K562 (cell line): ENCODE results near the gene HOXD13. TPM values are rescaled to one million over a fixed set of nuclear protein-coding genes. Genes with fewer than 3 reads are reported as not detected.

Source experiments
- ATAC-seq: fragments of 200-7000 bp; cut with Tn5 transposase; 3 replicates; pipeline ENCODE4 v1.9.1; 2020; ENCODE audit warnings: moderate library complexity
- BruUV-seq: library from RNA; stranded (reverse); fragments of 400-500 nt; replicated peaks from 2 replicates; lab custom pipeline; 2021; lab: Mats Ljungman, UMichigan
- CTCF ChIA-PET: fragments of 300-600 bp; formaldehyde crosslinking; extraction: SDS; loops from one replicate; lab custom pipeline; 2021; ENCODE audit warnings: low intra/inter-chr PET ratio; lab: Yijun Ruan, JAX
- POLR2A ChIA-PET: fragments of 300-600, 350-650 bp; sonication (Branson Sonifier 250); formaldehyde crosslinking; extraction: SDS; loops from one replicate; lab custom pipeline; 2021; ENCODE audit warnings: antibody characterized with exemption, inconsistent platforms; lab: Yijun Ruan, JAX
- DNase-seq, 4 experiments: peaks; one replicate each; pipeline versions ENCODE4 v3.0.0 to v3.0.0-alpha.2; 2011 to 2018; ENCODE audit warnings: low spot score in 3 of 4, mixed read lengths in 3 of 4; ENCODE audit errors: extremely low read depth in 1 of 4
- FAIRE-seq: peaks from 2 replicates; lab custom pipeline; 2011; peaks lifted over from hg19 to GRCh38; lab: Jason Lieb, UNC
- H2AFZ ChIP-seq: 2 replicates; pipeline ENCODE4 v1.6.0; 2011; ENCODE audit warnings: low read depth, low read length, control low read depth, inconsistent platforms
- H3K27ac ChIP-seq: fragments of 200-600 bp; 3 replicates; pipeline ENCODE4 v1.8.0; 2011; ENCODE audit warnings: low read depth, mild to moderate bottlenecking, control low read depth, inconsistent platforms, low read length, moderate library complexity, mixed read lengths; ENCODE audit errors: extremely low read depth
- H3K27me3 ChIP-seq, 2 experiments: fragments of 300-600 bp in 1 of 2; 2 replicates in 1 of 2; 3 replicates in 1 of 2; pipeline versions ENCODE4 v1.6.0 to v1.8.0; 2011; ENCODE audit warnings: inconsistent platforms in 2 of 2, low read length in 2 of 2, mild to moderate bottlenecking in 1 of 2, mixed read lengths in 1 of 2, moderate library complexity in 1 of 2; ENCODE audit not compliant: control insufficient read depth in 2 of 2, insufficient read depth in 2 of 2
- H3K36me3 ChIP-seq: fragments of 300-600 bp; 3 replicates; pipeline ENCODE4 v1.8.0; 2011; ENCODE audit warnings: mild to moderate bottlenecking, low read length, inconsistent platforms; ENCODE audit not compliant: control insufficient read depth, insufficient read depth
- H3K4me1 ChIP-seq, 2 experiments: fragments of 200-600 bp in 1 of 2; replicated peaks in 1 of 2; 2 replicates in 1 of 2; 3 replicates in 1 of 2; pipeline versions ENCODE4 v1.5.1 to v1.8.0; 2011; ENCODE audit warnings: inconsistent platforms in 2 of 2, low read length in 2 of 2, mild to moderate bottlenecking in 1 of 2, mixed read lengths in 1 of 2, moderate library complexity in 1 of 2; ENCODE audit not compliant: control insufficient read depth in 2 of 2, insufficient read depth in 2 of 2
- H3K4me2 ChIP-seq: 2 replicates; pipeline ENCODE4 v1.6.1; 2011; ENCODE audit warnings: low read length, control low read depth, inconsistent platforms, mixed read lengths; ENCODE audit not compliant: insufficient read depth
- H3K4me3 ChIP-seq: fragments of 200-600 bp; sonication (generic), shearing (Covaris generic); 2 replicates; pipeline ENCODE4 v1.5.1; 2016; ENCODE audit warnings: control low read depth, inconsistent platforms
- H3K79me2 ChIP-seq: fragments of 200-600 bp; 3 replicates; pipeline ENCODE4 v1.8.0; 2011; ENCODE audit warnings: low read length, inconsistent platforms; ENCODE audit not compliant: control insufficient read depth, insufficient read depth
- H3K9ac ChIP-seq, 2 experiments: 2 replicates each; pipeline versions ENCODE4 v1.6.0 to v1.6.1; 2011; ENCODE audit warnings: low read depth in 2 of 2, low read length in 2 of 2, control low read depth in 1 of 2, inconsistent platforms in 1 of 2, mild to moderate bottlenecking in 1 of 2, mixed read lengths in 1 of 2; ENCODE audit not compliant: insufficient read depth in 1 of 2
- H3K9me1 ChIP-seq: one replicate; pipeline ENCODE4 v1.6.0; 2011; ENCODE audit warnings: inconsistent platforms, mild to moderate bottlenecking, low read length, moderate library complexity; ENCODE audit not compliant: control insufficient read depth, insufficient read depth
- H3K9me3 ChIP-seq: replicated peaks from 2 replicates; pipeline ENCODE4 v1.5.1; 2011; ENCODE audit warnings: low read depth, low read length, inconsistent platforms; ENCODE audit not compliant: control insufficient read depth, insufficient read depth
- H4K20me1 ChIP-seq: replicated peaks from 2 replicates; pipeline ENCODE4 v1.6.1; 2011; ENCODE audit warnings: low read length, inconsistent platforms, mixed read lengths; ENCODE audit not compliant: control insufficient read depth, insufficient read depth
- HIVEP1 ChIP-seq: fragments of 250-450 bp; sonication (Bioruptor Pico); IDR thresholded peaks from 2 replicates; pipeline ENCODE4 v1.4.0; 2020; ENCODE audit warnings: mild to moderate bottlenecking
- JUNB ChIP-seq: fragments of 450-650 bp; formaldehyde crosslinking; conservative IDR thresholded peaks from 2 replicates; pipeline ENCODE4 v1.4.0; 2020; ENCODE audit warnings: mild to moderate bottlenecking
- MCM5 ChIP-seq: fragments of 450-650 bp; IDR thresholded peaks from 2 replicates; pipeline ENCODE4 v1.6.1; 2016; ENCODE audit warnings: low read depth
- MEF2A ChIP-seq: IDR thresholded peaks from 2 replicates; pipeline ENCODE4 v1.6.1; 2011; ENCODE audit warnings: low read depth, mild to moderate bottlenecking, low read length, moderate library complexity; ENCODE audit not compliant: control insufficient read depth
- PRPF4 ChIP-seq: fragments of 200-400 bp; formaldehyde crosslinking; IDR thresholded peaks from one replicate; pipeline ENCODE4 v1.6.1; 2017; ENCODE audit warnings: low read length, low read depth, mild to moderate bottlenecking; ENCODE audit not compliant: insufficient read depth, poor library complexity, severe bottlenecking
- SLC30A9 ChIP-seq: fragments of 250-450 bp; sonication (Bioruptor Pico); IDR thresholded peaks from 2 replicates; pipeline ENCODE4 v1.8.0; 2022; ENCODE audit warnings: mild to moderate bottlenecking, moderate library complexity
- SREBF2 ChIP-seq: sonication (generic); formaldehyde crosslinking; IDR thresholded peaks from 2 replicates; pipeline ENCODE4 v1.4.0; 2020; ENCODE audit warnings: mild to moderate bottlenecking, missing genetic modification reagents
- SRSF9 ChIP-seq: fragments of 200-400 bp; formaldehyde crosslinking; IDR thresholded peaks from 2 replicates; pipeline ENCODE4 v1.6.1; 2017; ENCODE audit warnings: low read depth, low read length, borderline replicate concordance
- STAT5A ChIP-seq: IDR thresholded peaks from 2 replicates; pipeline ENCODE4 v1.6.1; 2012; ENCODE audit warnings: low read length, inconsistent platforms, borderline replicate concordance
- TAL1 ChIP-seq: fragments of 450-650 bp; IDR thresholded peaks from 2 replicates; pipeline ENCODE4 v1.6.1; 2016; ENCODE audit warnings: mild to moderate bottlenecking
- ZNF133 ChIP-seq: fragments of 250-450 bp; sonication (Bioruptor Pico); IDR thresholded peaks from 2 replicates; pipeline ENCODE4 v1.4.0; 2020; ENCODE audit warnings: mild to moderate bottlenecking
- ZNF134 ChIP-seq: fragments of 250-450 bp; sonication (Bioruptor Pico); conservative IDR thresholded peaks from 2 replicates; pipeline ENCODE4 v1.4.0; 2020
- ZNF551 ChIP-seq: fragments of 250-450 bp; sonication (Bioruptor Pico); IDR thresholded peaks from 2 replicates; pipeline ENCODE4 v1.5.0; 2021; ENCODE audit warnings: mild to moderate bottlenecking, moderate library complexity
- ZNF76 ChIP-seq: fragments of 250-450 bp; sonication (Bioruptor Pico); IDR thresholded peaks from 2 replicates; pipeline ENCODE4 v1.4.0; 2020; ENCODE audit warnings: mild to moderate bottlenecking, moderate library complexity, borderline replicate concordance
- WGBS: fragments of 100-300 bp; shearing (Covaris generic); methylation state at CpG from one replicate; pipeline ENCODE4 v1.1.6; 2016; ENCODE audit warnings: low coverage, mixed read lengths; ENCODE audit not compliant: insufficient coverage; ENCODE audit errors: missing lambda C conversion rate; 5-methylcytosine and 5-hydroxymethylcytosine counted together
- in situ Hi-C: fragments of 300-500 bp; cut with MboI; formaldehyde crosslinking; loops from 4 replicates; pipeline ENCODE4 v1.15.0; 2018; ENCODE audit warnings: inconsistent platforms, mixed read lengths
- intact Hi-C: fragments of 100-400 bp; cut with micrococcal nuclease; formaldehyde crosslinking; loops from 2 replicates; pipeline ENCODE4 v1.14.2; 2022
- polyA plus RNA-seq, 8 experiments: library from polyadenylated mRNA; depleted of rRNA in 4 of 8; stranded (reverse) in 5 of 8; unstranded in 3 of 8; fragments of >200 nt; fragmentation: Nextera tagmentation in 2 of 8; fragmentation: Illumina TruSeq in 1 of 8; extraction: Ambion mirVana in 2 of 8; extraction: Trizol in 1 of 8; gene quantifications; 2 replicates each; pipeline versions ENCODE4 v1.2.1 to v1.2.3, GENCODE V29; 2011 to 2014; ENCODE audit warnings: inconsistent platforms in 1 of 8, missing spikeins in 1 of 8
- total RNA-seq, 7 experiments: library from RNA; depleted of rRNA in 6 of 7; stranded (reverse); fragments of >200 nt in 6 of 7; fragmentation: Illumina TruSeq in 2 of 7; extraction: Trizol in 2 of 7; gene quantifications; 2 replicates each; pipeline versions ENCODE4 v1.2.1 to v1.2.3, GENCODE V29; 2011 to 2021; ENCODE audit warnings: low replicate concordance in 1 of 7
- TF ChIP-seq, protein P1 (sequence below), 2 experiments: IDR thresholded peaks in 1 of 2; conservative IDR thresholded peaks in 1 of 2; 2 replicates each; pipeline ENCODE4 v1.6.1; 2016; ENCODE audit warnings: low read depth in 2 of 2, mild to moderate bottlenecking in 1 of 2, missing compliant biosample characterization in 1 of 2, missing genetic modification characterization in 1 of 2, moderate library complexity in 1 of 2
- TF ChIP-seq, protein P2 (sequence below): fragments of 450-650 bp; formaldehyde crosslinking; IDR thresholded peaks from 2 replicates; pipeline ENCODE4 v1.4.0; 2020; ENCODE audit warnings: mild to moderate bottlenecking, moderate library complexity
- TF ChIP-seq, protein P3 (sequence below): sonication (generic); formaldehyde crosslinking; IDR thresholded peaks from 2 replicates; pipeline ENCODE4 v1.8.0; 2022; ENCODE audit warnings: missing genetic modification reagents, mild to moderate bottlenecking, moderate library complexity, borderline replicate concordance

HOXD13 gene
- total and polyA plus RNA-seq, 9 of the 15 experiments (the other 6 are each of a cell fraction or from before 2014, with no cell fraction given), result 0.03 to 0.04 TPM; not detected in 7

DNA sequence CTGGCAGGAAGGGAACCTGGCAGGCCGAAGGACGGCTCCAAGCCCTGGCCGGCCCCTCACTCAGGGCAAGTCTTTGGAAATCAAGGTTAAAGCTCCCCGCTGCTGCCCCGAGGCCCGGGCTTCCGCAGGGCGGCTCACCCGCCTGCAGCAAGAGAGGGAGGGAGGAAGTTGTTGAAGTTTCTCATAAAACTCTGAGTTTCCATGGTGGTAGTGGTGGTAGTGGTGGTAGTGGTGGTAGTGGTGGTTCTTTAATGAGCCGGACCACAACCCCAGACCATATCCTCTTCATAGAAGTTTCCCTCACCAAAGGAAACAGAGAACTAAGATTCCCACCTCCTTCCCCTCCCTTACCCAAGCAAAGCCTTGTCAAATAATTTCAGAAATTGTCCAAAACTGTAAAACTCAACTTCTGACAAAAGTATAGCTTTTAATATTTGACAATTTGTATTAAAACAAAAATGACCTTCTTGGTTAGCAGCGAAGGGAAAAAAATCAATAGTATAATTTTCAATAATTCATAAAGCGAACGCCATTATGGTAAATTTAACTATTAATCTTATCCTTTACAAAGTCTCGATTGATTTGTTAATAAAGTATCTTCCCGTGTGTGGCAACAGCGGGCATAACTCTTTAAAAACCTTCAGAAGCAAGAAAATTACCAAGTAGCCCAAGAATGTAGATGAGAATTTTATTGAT is 22.6 kb downstream of the HOXD13 start:
- FAIRE-seq, result no peak
- BruUV-seq, result no TSS peak

More for the DNA sequence above, 22.6 kb downstream of the HOXD13 start:
- H3K4me3 ChIP-seq, result no peak overlapping the region
- H3K9me3 ChIP-seq, result no peaks in the 10 kb centered on the region
- no peak overlapping the region for H3K27ac ChIP-seq
- H3K27me3 ChIP-seq, result peaks cover 65 to 73% of the 10 kb centered on the region in 2 experiments
- H3K36me3 ChIP-seq, result no peaks in the 10 kb centered on the region
- no peak overlapping the region for H3K9ac ChIP-seq
- no peaks in the 10 kb centered on the region; the same call in 1 of the 2 replicates for H4K20me1 ChIP-seq
- peaks cover 0 to 19% of the 10 kb centered on the region in 2 experiments; a peak in 1 of 5 replicates for H3K4me1 ChIP-seq
- no peak overlapping the region for H3K4me2 ChIP-seq
- POLR2A ChIA-PET, result no interaction called here
- no peaks in the 10 kb centered on the region for H3K79me2 ChIP-seq
- DNase-seq (no peak), ATAC-seq (no peak)
- TF ChIP-seq JUNB (no peak), STAT5A (no peak), ZNF76 (CRISPR knock-in tag) (no peak), ZNF551 (CRISPR knock-in tag) (no peak), HIVEP1 (CRISPR knock-in tag) (no peak), SRSF9 (no peak), MCM5 (no peak), SREBF2 (no peak), ZNF133 (CRISPR knock-in tag) (no peak), SLC30A9 (no peak), TAL1 (no peak), ZNF134 (CRISPR knock-in tag) (no peak), MEF2A (no peak), PRPF4 (no peak)
- TF ChIP-seq, protein P1, sequence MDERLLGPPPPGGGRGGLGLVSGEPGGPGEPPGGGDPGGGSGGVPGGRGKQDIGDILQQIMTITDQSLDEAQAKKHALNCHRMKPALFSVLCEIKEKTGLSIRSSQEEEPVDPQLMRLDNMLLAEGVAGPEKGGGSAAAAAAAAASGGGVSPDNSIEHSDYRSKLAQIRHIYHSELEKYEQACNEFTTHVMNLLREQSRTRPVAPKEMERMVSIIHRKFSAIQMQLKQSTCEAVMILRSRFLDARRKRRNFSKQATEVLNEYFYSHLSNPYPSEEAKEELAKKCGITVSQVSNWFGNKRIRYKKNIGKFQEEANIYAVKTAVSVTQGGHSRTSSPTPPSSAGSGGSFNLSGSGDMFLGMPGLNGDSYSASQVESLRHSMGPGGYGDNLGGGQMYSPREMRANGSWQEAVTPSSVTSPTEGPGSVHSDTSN (CRISPR knock-in tag; IDR thresholded peaks at IDR 0.05; ENCODE audit: low read depth), result no peak
- TF ChIP-seq, protein P1 (tag; conservative IDR thresholded peaks at IDR 0.05; ENCODE audit: low read depth), result no peak
- TF ChIP-seq, protein P2, sequence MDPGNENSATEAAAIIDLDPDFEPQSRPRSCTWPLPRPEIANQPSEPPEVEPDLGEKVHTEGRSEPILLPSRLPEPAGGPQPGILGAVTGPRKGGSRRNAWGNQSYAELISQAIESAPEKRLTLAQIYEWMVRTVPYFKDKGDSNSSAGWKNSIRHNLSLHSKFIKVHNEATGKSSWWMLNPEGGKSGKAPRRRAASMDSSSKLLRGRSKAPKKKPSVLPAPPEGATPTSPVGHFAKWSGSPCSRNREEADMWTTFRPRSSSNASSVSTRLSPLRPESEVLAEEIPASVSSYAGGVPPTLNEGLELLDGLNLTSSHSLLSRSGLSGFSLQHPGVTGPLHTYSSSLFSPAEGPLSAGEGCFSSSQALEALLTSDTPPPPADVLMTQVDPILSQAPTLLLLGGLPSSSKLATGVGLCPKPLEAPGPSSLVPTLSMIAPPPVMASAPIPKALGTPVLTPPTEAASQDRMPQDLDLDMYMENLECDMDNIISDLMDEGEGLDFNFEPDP, result no peak
- TF ChIP-seq, protein P3, sequence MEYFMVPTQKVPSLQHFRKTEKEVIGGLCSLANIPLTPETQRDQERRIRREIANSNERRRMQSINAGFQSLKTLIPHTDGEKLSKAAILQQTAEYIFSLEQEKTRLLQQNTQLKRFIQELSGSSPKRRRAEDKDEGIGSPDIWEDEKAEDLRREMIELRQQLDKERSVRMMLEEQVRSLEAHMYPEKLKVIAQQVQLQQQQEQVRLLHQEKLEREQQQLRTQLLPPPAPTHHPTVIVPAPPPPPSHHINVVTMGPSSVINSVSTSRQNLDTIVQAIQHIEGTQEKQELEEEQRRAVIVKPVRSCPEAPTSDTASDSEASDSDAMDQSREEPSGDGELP (CRISPR knock-in tag), result no peak
- WGBS, result under 1% methylated on average over 16 of the region's 16 CpGs
- in situ Hi-C loops (no loop called here), intact Hi-C loops (no loop called here)
- CTCF ChIA-PET, result no interaction called here
- no peaks in the 10 kb centered on the region for H3K9me1 ChIP-seq
- H2AFZ ChIP-seq, result no peak overlapping the region
